GM12875 (cell line): ENCODE data around the gene HOXB4.
A peak's percentile ranks its signal among the peaks of the same experiment; 100 is the strongest.

ENCODE experiments used
- H3K4me3 ChIP-seq: one replicate; pipeline ENCODE4 v1.5.1; 2011; ENCODE audit warnings: low read depth, low read length, control low read depth
- TF ChIP-seq, protein P1 (sequence below): IDR thresholded peaks from 2 replicates; pipeline ENCODE4 v1.5.1; 2011; ENCODE audit warnings: low read depth, mild to moderate bottlenecking, control low read depth, inconsistent platforms, low read length, moderate library complexity, borderline replicate concordance; ENCODE audit not compliant: insufficient read depth

Gene HOXB4

DNA sequence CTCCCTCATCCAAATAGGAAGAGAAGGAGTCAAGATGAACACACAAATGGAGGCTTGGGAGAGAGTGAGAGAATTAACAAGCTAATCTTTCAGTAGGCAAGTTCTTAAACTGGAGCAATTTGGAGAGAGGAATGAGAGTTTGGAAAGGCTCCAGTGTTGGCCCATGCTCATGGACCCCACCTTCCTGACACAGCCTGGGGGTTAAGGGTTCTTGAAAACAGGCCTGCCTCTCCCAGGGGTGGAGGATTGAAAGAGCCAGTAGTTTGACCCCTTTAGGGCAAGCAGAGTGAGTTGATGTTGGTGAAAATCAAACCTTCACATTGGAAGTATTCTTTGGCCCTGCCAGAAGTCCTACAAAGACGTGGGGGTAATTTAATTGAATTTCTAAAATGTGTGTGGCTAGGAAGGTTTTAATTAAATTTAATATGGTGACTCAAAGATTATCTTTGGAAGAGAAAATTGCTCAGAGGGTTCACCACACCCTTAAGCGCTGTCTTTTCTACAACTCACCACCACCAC, 6.1 kb upstream of the HOXB4 start:
- H3K4me3 ChIP-seq = no peak overlapping the region
- TF ChIP-seq, protein P1, sequence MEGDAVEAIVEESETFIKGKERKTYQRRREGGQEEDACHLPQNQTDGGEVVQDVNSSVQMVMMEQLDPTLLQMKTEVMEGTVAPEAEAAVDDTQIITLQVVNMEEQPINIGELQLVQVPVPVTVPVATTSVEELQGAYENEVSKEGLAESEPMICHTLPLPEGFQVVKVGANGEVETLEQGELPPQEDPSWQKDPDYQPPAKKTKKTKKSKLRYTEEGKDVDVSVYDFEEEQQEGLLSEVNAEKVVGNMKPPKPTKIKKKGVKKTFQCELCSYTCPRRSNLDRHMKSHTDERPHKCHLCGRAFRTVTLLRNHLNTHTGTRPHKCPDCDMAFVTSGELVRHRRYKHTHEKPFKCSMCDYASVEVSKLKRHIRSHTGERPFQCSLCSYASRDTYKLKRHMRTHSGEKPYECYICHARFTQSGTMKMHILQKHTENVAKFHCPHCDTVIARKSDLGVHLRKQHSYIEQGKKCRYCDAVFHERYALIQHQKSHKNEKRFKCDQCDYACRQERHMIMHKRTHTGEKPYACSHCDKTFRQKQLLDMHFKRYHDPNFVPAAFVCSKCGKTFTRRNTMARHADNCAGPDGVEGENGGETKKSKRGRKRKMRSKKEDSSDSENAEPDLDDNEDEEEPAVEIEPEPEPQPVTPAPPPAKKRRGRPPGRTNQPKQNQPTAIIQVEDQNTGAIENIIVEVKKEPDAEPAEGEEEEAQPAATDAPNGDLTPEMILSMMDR = no peak

DNA sequence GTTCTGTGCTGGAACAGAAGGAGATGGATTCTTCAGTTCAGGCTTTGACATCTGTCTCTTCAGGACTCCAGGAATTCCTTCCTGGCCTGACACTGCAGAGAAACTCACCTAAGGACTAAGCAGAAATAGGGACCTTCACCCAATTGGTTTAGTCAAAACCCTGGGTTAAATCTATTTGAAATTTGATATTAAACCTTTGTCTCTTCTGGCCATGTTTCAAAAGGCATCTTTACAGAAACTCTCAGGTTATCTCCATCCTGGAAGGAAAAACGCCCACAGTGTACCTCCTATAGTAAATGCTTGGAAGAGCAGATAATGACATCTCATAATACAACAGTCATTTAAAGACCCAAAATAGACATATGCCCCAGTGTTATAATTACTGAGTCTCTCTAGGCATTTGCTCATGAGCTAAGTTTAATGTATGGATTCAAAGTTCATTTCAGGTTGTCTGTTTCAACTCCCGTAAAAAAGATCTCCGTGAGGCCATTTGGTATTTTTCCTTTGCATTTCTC, 5.6 kb upstream of the HOXB4 start:
- no peak overlapping the region for H3K4me3 ChIP-seq
- TF ChIP-seq, protein P1 = no peak

GRCh38 chr17:48582750-48583069, 4.6 kb upstream of the HOXB4 start:
- H3K4me3 ChIP-seq = no peak overlapping the region
- TF ChIP-seq, protein P1 = no peak

GRCh38 chr17:48579760-48580554, 1.8 kb upstream of the HOXB4 start:
- TF ChIP-seq, protein P1 = no peak
- no peak overlapping the region for H3K4me3 ChIP-seq

GRCh38 chr17:48579471-48579759, 1.3 kb upstream of the HOXB4 start:
- no peak overlapping the region for H3K4me3 ChIP-seq
- TF ChIP-seq, protein P1 = no peak

DNA sequence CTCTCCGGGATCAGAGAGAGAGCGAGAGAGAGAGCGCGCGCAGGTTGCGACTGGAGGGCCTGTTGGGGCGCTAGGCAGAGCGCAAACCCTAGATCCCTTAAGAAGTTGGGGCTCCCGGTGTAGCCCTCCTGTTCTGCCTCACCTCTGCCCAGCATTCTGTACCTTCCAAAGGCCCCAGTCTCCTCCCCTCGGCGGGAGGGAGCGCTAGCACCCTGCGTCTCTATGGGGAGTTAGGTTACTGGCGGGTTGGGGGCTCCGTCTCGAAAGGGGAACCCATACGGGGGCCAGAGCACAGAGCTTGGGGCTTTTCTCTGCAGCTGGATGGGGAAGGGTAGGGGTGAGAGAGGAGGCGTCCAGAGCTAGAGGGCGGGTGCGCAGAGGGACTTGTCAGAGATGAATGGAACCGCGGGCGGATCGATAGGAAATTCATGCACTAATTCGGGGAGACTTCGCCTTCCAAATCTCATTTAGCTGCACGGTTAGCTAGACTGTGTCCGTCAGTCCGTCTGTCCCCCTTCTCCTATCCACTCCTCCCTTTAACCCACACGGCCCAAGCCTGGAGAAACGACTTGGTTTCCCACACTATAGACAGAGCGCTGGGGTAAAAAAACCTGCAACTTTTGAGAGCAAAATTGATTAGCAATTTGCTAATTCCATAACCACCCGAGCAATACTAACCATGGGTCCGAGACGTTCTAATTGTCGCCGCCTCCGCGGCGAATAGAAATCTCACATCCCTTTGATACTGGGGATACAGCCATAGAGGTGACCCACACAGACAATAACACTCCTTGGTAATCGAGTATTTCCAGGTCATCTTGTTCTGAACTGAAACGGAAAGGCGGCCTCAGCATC, 693 bp upstream of the HOXB4 start:
- peak overlapping the region; percentile 77 for H3K4me3 ChIP-seq
- TF ChIP-seq, protein P1 = peak; percentile 15; the same call in 1 of the 2 replicates
